ENCODE results near the gene HRH1. TPM values are rescaled to one million over a fixed set of nuclear protein-coding genes. Genes with fewer than 3 reads are reported as not detected.

The HRH1 gene
- total RNA-seq, 2 donors from 2014 or later: 0.50 to 5.9 TPM

- Histone ChIP-seq H3K27me3 (replicated peaks; ENCODE audit: insufficient read depth) (no peaks in the 10 kb centered on the region), H3K27ac (no peak overlapping the region), H3K36me3 (no peaks in the 10 kb centered on the region), H3K4me3 (no peak overlapping the region), H3K9me3 (no peaks in the 10 kb centered on the region), H3K4me1 (replicated peaks) (no peaks in the 10 kb centered on the region)
- TF ChIP-seq CTCF (IDR thresholded peaks at IDR 0.05) (no peak), POLR2AphosphoS5 (IDR thresholded peaks at IDR 0.05) (no peak), POLR2A (IDR thresholded peaks at IDR 0.05) (no peak)
- no peak for DNase-seq (ENCODE audit: low spot score)
- WGBS: 58% methylated on average over 7 of the region's 8 CpGs
- intact Hi-C loops (cut with DNase I): no loop called here
These were observed 36.1 kb upstream of the HRH1 start for GRCh38 chr3:11118181-11118682.

- Histone ChIP-seq H3K27ac (no peak overlapping the region), H3K9me3 (no peaks in the 10 kb centered on the region), H3K4me1 (replicated peaks) (no peaks in the 10 kb centered on the region), H3K4me3 (no peak overlapping the region), H3K27me3 (replicated peaks; ENCODE audit: insufficient read depth) (no peaks in the 10 kb centered on the region), H3K36me3 (no peaks in the 10 kb centered on the region)
- TF ChIP-seq POLR2AphosphoS5 (IDR thresholded peaks at IDR 0.05) (no peak), CTCF (IDR thresholded peaks at IDR 0.05) (no peak), POLR2A (IDR thresholded peaks at IDR 0.05) (no peak)
- 61% methylated on average over 10 of the region's 10 CpGs for WGBS
- intact Hi-C loops (cut with DNase I): no loop called here
- no peak for DNase-seq (ENCODE audit: low spot score)
These were observed 34.0 kb upstream of the HRH1 start for GRCh38 chr3:11120091-11120805.

GRCh38 chr3:11126653-11127052, 27.6 kb upstream of the HRH1 start:
- no peaks in the 10 kb centered on the region for H3K9me3 ChIP-seq
- TF ChIP-seq CTCF (IDR thresholded peaks at IDR 0.05) (no peak), POLR2AphosphoS5 (IDR thresholded peaks at IDR 0.05) (no peak), POLR2A (IDR thresholded peaks at IDR 0.05) (no peak)
- H3K27ac ChIP-seq: no peak overlapping the region
- intact Hi-C loops (cut with DNase I): no loop called here
- H3K4me3 ChIP-seq: no peak overlapping the region
- DNase-seq (ENCODE audit: low spot score): no peak
- H3K4me1 ChIP-seq (replicated peaks): no peaks in the 10 kb centered on the region
- H3K36me3 ChIP-seq: no peaks in the 10 kb centered on the region
- no peaks in the 10 kb centered on the region for H3K27me3 ChIP-seq (replicated peaks; ENCODE audit: insufficient read depth)
- WGBS: 93% methylated on average over 10 of the region's 10 CpGs

GRCh38 chr3:11128682-11129632, 25.3 kb upstream of the HRH1 start:
- Histone ChIP-seq H3K9me3 (no peaks in the 10 kb centered on the region), H3K27ac (no peak overlapping the region), H3K4me3 (no peak overlapping the region), H3K4me1 (replicated peaks) (no peaks in the 10 kb centered on the region), H3K36me3 (no peaks in the 10 kb centered on the region), H3K27me3 (replicated peaks; ENCODE audit: insufficient read depth) (no peaks in the 10 kb centered on the region)
- 84% methylated on average over 8 of the region's 8 CpGs for WGBS
- TF ChIP-seq POLR2A (IDR thresholded peaks at IDR 0.05): no peak
- no peak for TF ChIP-seq POLR2AphosphoS5 (IDR thresholded peaks at IDR 0.05)
- no peak for TF ChIP-seq CTCF (IDR thresholded peaks at IDR 0.05)
- intact Hi-C loops (cut with DNase I): no loop called here
- no peak for DNase-seq (ENCODE audit: low spot score)

Measured in prostate gland (tissue), 2 donors.